ENCODE data around the gene AGMO. TPM values are rescaled to one million over a fixed set of nuclear protein-coding genes. Genes with fewer than 3 reads are reported as not detected.

Gene AGMO
- total RNA-seq, 4 donors from 2014 or later = 0.11 to 0.55 TPM; not detected in 2

- TF ChIP-seq CTCF (IDR thresholded peaks at IDR 0.05 in 4 of 5, conservative IDR thresholded peaks at IDR 0.05 in 1 of 5) (no peak), POLR2A (IDR thresholded peaks at IDR 0.05) (no peak)
- no peaks in the 10 kb centered on the region for H3K9me3 ChIP-seq
- intact Hi-C loops (cut with DNase I; ENCODE audit: low total_unique reads) (no loop called here), in situ Hi-C loops (cut with MboI; ENCODE audit: low sequenced_read_pairs in 4 of 4) (no loop called here)
- no peak overlapping the region for H3K27ac ChIP-seq
- H3K27me3 ChIP-seq = no peaks in the 10 kb centered on the region
- no peak for DNase-seq
- peak overlapping the region in 2 of 4 donors; percentile 8 to 19 for H3K4me3 ChIP-seq
- no peaks in the 10 kb centered on the region for H3K4me1 ChIP-seq
- no peak for ATAC-seq
- no peaks in the 10 kb centered on the region for H3K36me3 ChIP-seq
These were observed 209.2 kb downstream of the AGMO start for GRCh38 chr7:15352421-15353206.

GRCh38 chr7:15345216-15345615 is 216.6 kb downstream of the AGMO start:
- intact Hi-C loops (cut with DNase I; ENCODE audit: low total_unique reads) (no loop called here), in situ Hi-C loops (cut with MboI; ENCODE audit: low sequenced_read_pairs in 4 of 4) (no loop called here)
- TF ChIP-seq POLR2A (IDR thresholded peaks at IDR 0.05) (no peak), CTCF (IDR thresholded peaks at IDR 0.05 in 4 of 5, conservative IDR thresholded peaks at IDR 0.05 in 1 of 5) (no peak)
- no peak for DNase-seq
- no peak for ATAC-seq
- H3K4me1 ChIP-seq = no peaks in the 10 kb centered on the region
- no peaks in the 10 kb centered on the region for H3K9me3 ChIP-seq
- no peak overlapping the region for H3K27ac ChIP-seq
- H3K4me3 ChIP-seq = no peak overlapping the region
- H3K27me3 ChIP-seq = no peaks in the 10 kb centered on the region
- no peaks in the 10 kb centered on the region for H3K36me3 ChIP-seq

GRCh38 chr7:15341817-15342216 is 220.0 kb downstream of the AGMO start:
- H3K4me1 ChIP-seq = no peaks in the 10 kb centered on the region
- intact Hi-C loops (cut with DNase I; ENCODE audit: low total_unique reads) (no loop called here), in situ Hi-C loops (cut with MboI; ENCODE audit: low sequenced_read_pairs in 4 of 4) (no loop called here)
- no peak overlapping the region for H3K27ac ChIP-seq
- no peaks in the 10 kb centered on the region for H3K36me3 ChIP-seq
- no peak for TF ChIP-seq POLR2A (IDR thresholded peaks at IDR 0.05)
- no peak for TF ChIP-seq CTCF (IDR thresholded peaks at IDR 0.05 in 4 of 5, conservative IDR thresholded peaks at IDR 0.05 in 1 of 5)
- H3K27me3 ChIP-seq = peaks cover 0 to 2% (median 0%) of the 10 kb centered on the region in 3 donors
- no peak overlapping the region for H3K4me3 ChIP-seq
- H3K9me3 ChIP-seq = no peaks in the 10 kb centered on the region
- ATAC-seq = no peak
- no peak for DNase-seq

GRCh38 chr7:15336146-15336545 is 225.7 kb downstream of the AGMO start:
- in situ Hi-C loops (cut with MboI; ENCODE audit: low sequenced_read_pairs in 4 of 4) = no loop called here
- no peaks in the 10 kb centered on the region for H3K36me3 ChIP-seq

More at GRCh38 chr7:15336146-15336545, 225.7 kb downstream of the AGMO start:
- intact Hi-C loops (cut with DNase I; ENCODE audit: low total_unique reads) = no loop called here
- no peak for TF ChIP-seq POLR2A (IDR thresholded peaks at IDR 0.05)
- TF ChIP-seq CTCF (IDR thresholded peaks at IDR 0.05 in 4 of 5, conservative IDR thresholded peaks at IDR 0.05 in 1 of 5) = no peak
- Histone ChIP-seq H3K9me3 (no peaks in the 10 kb centered on the region), H3K4me3 (no peak overlapping the region), H3K27ac (no peak overlapping the region), H3K27me3 (peaks cover 0 to 2% (median 0%) of the 10 kb centered on the region in 3 donors), H3K4me1 (peaks cover 4 to 10% of the 10 kb centered on the region in 2 donors)
- DNase-seq (no peak), ATAC-seq (no peak)
